BJ (cell line): ENCODE data around the gene AP4M1. TPM values are rescaled to one million over a fixed set of nuclear protein-coding genes. Genes with fewer than 3 reads are reported as not detected.

Source experiments
- CTCF ChIA-PET: fragments of 350-600 bp; formaldehyde crosslinking; extraction: SDS; loops from one replicate; lab custom pipeline; 2021; ENCODE audit warnings: antibody characterized with exemption, inconsistent platforms; lab: Yijun Ruan, JAX
- POLR2A ChIA-PET: fragments of 300-600 bp; sonication (Branson Sonifier 250); formaldehyde crosslinking; extraction: SDS; loops from one replicate; lab custom pipeline; 2021; ENCODE audit warnings: antibody characterized with exemption; lab: Charles Lee
- DNase-seq: peaks from one replicate; pipeline ENCODE4 v3.0.0-alpha.2; 2011; ENCODE audit warnings: low read depth
- H3K27me3 ChIP-seq: 2 replicates; pipeline ENCODE4 v1.6.0; 2011; ENCODE audit warnings: low read length; ENCODE audit not compliant: control insufficient read depth, insufficient read depth
- H3K36me3 ChIP-seq: 2 replicates; pipeline ENCODE4 v1.5.1; 2011; ENCODE audit warnings: low read length; ENCODE audit not compliant: control insufficient read depth, insufficient read depth
- H3K4me3 ChIP-seq: 2 replicates; pipeline ENCODE4 v1.5.1; 2011; ENCODE audit warnings: low read depth, mild to moderate bottlenecking, control low read depth, low read length
- CTCF ChIP-seq: IDR thresholded peaks from 2 replicates; pipeline ENCODE4 v1.5.1; 2011; ENCODE audit warnings: low read depth, mild to moderate bottlenecking, control low read depth, inconsistent platforms, low read length, moderate library complexity; ENCODE audit not compliant: insufficient read depth
- polyA plus RNA-seq: library from polyadenylated mRNA; depleted of rRNA; stranded (reverse); fragments of >200 nt; gene quantifications from 2 replicates; pipeline ENCODE4 v1.2.3, GENCODE V29; 2011

Gene AP4M1
- polyA plus RNA-seq, 1 experiment: 14.3 TPM

- Histone ChIP-seq H3K36me3 (no peaks in the 10 kb centered on the region; the same call in 1 of the 2 replicates), H3K27me3 (no peaks in the 10 kb centered on the region), H3K4me3 (peak within 1 kb of the TSS; percentile 67)
- ChIA-PET POLR2A (interaction anchor here (0.6 kb wide), 2 partner anchors 9 to 22 kb away, joined by 3 to 4 read pairs; partner anchors contain the start of genes MBLAC1 and TRAPPC14), CTCF (interaction anchor here (0.6 to 5.6 kb wide), 5 partner anchors 8 to 201 kb away, joined by 3 to 38 read pairs (median 5); no protein-coding TSS in a partner anchor)
- no peak for TF ChIP-seq CTCF
- peak; percentile 98 for DNase-seq
Observed at GRCh38 chr7:100148559-100149328, 47.3 kb downstream of the AP4M1 start, which contains the start of gene LAMTOR4. Gene LAMTOR4, plus strand, starts transcription at chr7:100148918. Its CDS starts 55 bp downstream, at chr7:100148973.

- TF ChIP-seq CTCF: no peak
- CTCF ChIA-PET: no interaction called here
- H3K36me3 ChIP-seq: peaks cover 11% of the 10 kb centered on the region
- DNase-seq: no peak
- no peaks in the 10 kb centered on the region for H3K27me3 ChIP-seq
- H3K4me3 ChIP-seq: no peak overlapping the region
- POLR2A ChIA-PET: no interaction called here
Observed at GRCh38 chr7:100152404-100152803, 51.0 kb downstream of the AP4M1 start.

GRCh38 chr7:100152937-100153666 lies 51.7 kb downstream of the AP4M1 start:
- TF ChIP-seq CTCF: no peak
- Histone ChIP-seq H3K27me3 (no peaks in the 10 kb centered on the region), H3K4me3 (no peak overlapping the region), H3K36me3 (peaks cover 11% of the 10 kb centered on the region)
- POLR2A ChIA-PET: no interaction called here
- CTCF ChIA-PET: no interaction called here
- no peak for DNase-seq

- POLR2A ChIA-PET: no interaction called here
Observed at GRCh38 chr7:100153708-100154535, 52.5 kb downstream of the AP4M1 start.

More at GRCh38 chr7:100153708-100154535, 52.5 kb downstream of the AP4M1 start:
- CTCF ChIA-PET: interaction anchor here (1.1 kb wide), 1 partner anchor 21 kb away, joined by 7 read pairs; no protein-coding TSS in a partner anchor
- no peaks in the 10 kb centered on the region for H3K27me3 ChIP-seq
- no peak for DNase-seq
- peaks cover 11% of the 10 kb centered on the region for H3K36me3 ChIP-seq
- TF ChIP-seq CTCF: no peak
- H3K4me3 ChIP-seq: no peak overlapping the region
